GM12878 (cell line): ENCODE results near the gene MTA3. TPM values are rescaled to one million over a fixed set of nuclear protein-coding genes. Genes with fewer than 3 reads are reported as not detected.

Source experiments
- BACH1 ChIP-seq: fragments of 450-650 bp; IDR thresholded peaks from 2 replicates; pipeline ENCODE4 v1.6.1; 2017; ENCODE audit warnings: mild to moderate bottlenecking, borderline replicate concordance
- BMI1 ChIP-seq: fragments of 450-650 bp; IDR thresholded peaks from 2 replicates; pipeline ENCODE4 v1.6.1; 2016; ENCODE audit warnings: mild to moderate bottlenecking, moderate library complexity, borderline replicate concordance
- CBX3 ChIP-seq: fragments of 200-600 bp; sonication (generic); IDR thresholded peaks from 2 replicates; pipeline ENCODE4 v1.6.1; 2016; ENCODE audit warnings: low read depth, borderline replicate concordance
- CHD4 ChIP-seq: fragments of 200-600 bp; sonication (generic); IDR thresholded peaks from 2 replicates; pipeline ENCODE4 v1.6.1; 2016; ENCODE audit warnings: mild to moderate bottlenecking
- E4F1 ChIP-seq: fragments of 450-650 bp; IDR thresholded peaks from 2 replicates; pipeline ENCODE4 v1.6.1; 2018; ENCODE audit warnings: borderline replicate concordance, mild to moderate bottlenecking; ENCODE audit not compliant: partially characterized antibody
- EP300 ChIP-seq, 2 experiments: fragments of 150-350 bp in 1 of 2; IDR thresholded peaks; 2 replicates each; pipeline ENCODE4 v1.6.1; 2011 to 2012; ENCODE audit warnings: low read depth in 2 of 2, low read length in 2 of 2, borderline replicate concordance in 1 of 2, improper control_type of control experiment in 1 of 2, inconsistent platforms in 1 of 2; ENCODE audit not compliant: control insufficient read depth in 1 of 2
- EZH2 ChIP-seq: IDR thresholded peaks from 2 replicates; pipeline ENCODE4 v1.6.1; 2012; ENCODE audit warnings: low read depth, mild to moderate bottlenecking, control low read depth, inconsistent platforms, low read length, borderline replicate concordance; ENCODE audit not compliant: control insufficient read depth
- HDAC2 ChIP-seq: fragments of 200-600 bp; sonication (generic); IDR thresholded peaks from 2 replicates; pipeline ENCODE4 v1.6.1; 2017
- IKZF1 ChIP-seq: fragments of 450-650 bp; conservative IDR thresholded peaks from 2 replicates; pipeline ENCODE4 v1.6.1; 2017; ENCODE audit warnings: antibody characterized with exemption, mild to moderate bottlenecking
- MYC ChIP-seq: IDR thresholded peaks from 2 replicates; pipeline ENCODE4 v1.6.1; 2011; ENCODE audit warnings: mild to moderate bottlenecking, low read length, moderate library complexity, inconsistent platforms; ENCODE audit not compliant: insufficient read depth, insufficient replicate concordance, insufficient read length, severe bottlenecking
- NR2C2 ChIP-seq: IDR thresholded peaks from 2 replicates; pipeline ENCODE4 v1.6.1; 2011; ENCODE audit warnings: borderline replicate concordance, low read depth; ENCODE audit not compliant: control insufficient read depth, insufficient read length
- POLR2A ChIP-seq: IDR thresholded peaks from 2 replicates; pipeline ENCODE4 v1.6.1; 2011; ENCODE audit warnings: low read depth, mild to moderate bottlenecking, low read length
- RAD21 ChIP-seq: IDR thresholded peaks from 2 replicates; pipeline ENCODE4 v1.6.1; 2011; ENCODE audit warnings: mild to moderate bottlenecking, low read depth, low read length, moderate library complexity; ENCODE audit not compliant: insufficient read depth
- RBBP5 ChIP-seq: fragments of 200-600 bp; sonication (generic); conservative IDR thresholded peaks from 2 replicates; pipeline ENCODE4 v1.6.1; 2016
- SMAD1 ChIP-seq: fragments of 450-650 bp; IDR thresholded peaks from 2 replicates; pipeline ENCODE4 v1.6.1; 2018; ENCODE audit warnings: mild to moderate bottlenecking, low read depth; ENCODE audit not compliant: partially characterized antibody
- SMC3 ChIP-seq: IDR thresholded peaks from 2 replicates; pipeline ENCODE4 v1.6.1; 2011; ENCODE audit warnings: low read length, improper control_type of control experiment, borderline replicate concordance
- SP1 ChIP-seq: IDR thresholded peaks from one replicate; pipeline ENCODE4 v1.6.1; 2011; ENCODE audit warnings: low read depth, low read length
- TARDBP ChIP-seq: IDR thresholded peaks from 2 replicates; pipeline ENCODE4 v1.6.1; 2016; ENCODE audit warnings: borderline replicate concordance
- TBL1XR1 ChIP-seq: IDR thresholded peaks from 2 replicates; pipeline ENCODE4 v1.6.1; 2012; ENCODE audit warnings: low read depth, low read length, improper control_type of control experiment
- TCF3 ChIP-seq: IDR thresholded peaks from 2 replicates; pipeline ENCODE4 v1.6.1; 2012; ENCODE audit warnings: low read depth, mild to moderate bottlenecking, low read length, borderline replicate concordance; ENCODE audit not compliant: insufficient read depth
- WRNIP1 ChIP-seq: IDR thresholded peaks from 2 replicates; pipeline ENCODE4 v1.6.1; 2011; ENCODE audit warnings: low read depth, low read length, improper control_type of control experiment, borderline replicate concordance
- ZNF274 ChIP-seq: IDR thresholded peaks from one replicate; pipeline ENCODE4 v1.8.0; 2011; ENCODE audit not compliant: insufficient read length, insufficient read depth
- ZNF622 ChIP-seq: fragments of 450-650 bp; IDR thresholded peaks from 2 replicates; pipeline ENCODE4 v1.6.1; 2017; ENCODE audit warnings: mild to moderate bottlenecking, inconsistent platforms
- polyA plus RNA-seq, 11 experiments: library from polyadenylated mRNA; depleted of rRNA in 4 of 11; unstranded in 6 of 11; stranded (reverse) in 5 of 11; fragments of >200 nt; fragmentation: Nextera tagmentation in 4 of 11; fragmentation: Illumina TruSeq in 1 of 11; extraction: Ambion mirVana in 4 of 11; extraction: Trizol in 1 of 11; gene quantifications; 1 replicate in 1 of 11; 2 replicates in 10 of 11; pipeline versions ENCODE4 v1.2.1 to v1.2.3, GENCODE V29; 2011 to 2016; ENCODE audit warnings: inconsistent platforms in 2 of 11, missing spikeins in 2 of 11, low read depth in 1 of 11
- total RNA-seq, 4 experiments: library from RNA; depleted of rRNA in 3 of 4; stranded (reverse); fragments of >200 nt in 3 of 4; fragmentation: Illumina TruSeq in 1 of 4; extraction: Trizol in 1 of 4; gene quantifications; 2 replicates each; pipeline versions ENCODE4 v1.2.1 to v1.2.3, GENCODE V29; 2013 to 2021
- TF ChIP-seq, protein P1 (sequence below): fragments of 150-350 bp; IDR thresholded peaks from 2 replicates; pipeline ENCODE4 v1.6.1; 2016; ENCODE audit warnings: low read depth, low read length
- TF ChIP-seq, protein P2 (sequence below): IDR thresholded peaks from 2 replicates; pipeline ENCODE4 v1.6.1; 2012; ENCODE audit warnings: low read length, inconsistent platforms

Gene MTA3
- total and polyA plus RNA-seq, 10 of the 15 experiments (the other 5 are each of a cell fraction or from before 2014, with no cell fraction given), result 17.6 to 45.5 (median 26.5) TPM

GRCh38 chr2:42792583-42793333 lies 224.3 kb downstream of the MTA3 start, which contains the start of gene HAAO (continued):
- no peak for TF ChIP-seq BMI1
- no peak for TF ChIP-seq NR2C2
- TF ChIP-seq CBX3, result no peak
- 0 out of 2 replicates have a peak, but pooled peaks have one; percentile 8 for TF ChIP-seq TCF3
- TF ChIP-seq BACH1, result peak; percentile 57; the same call in 1 of the 2 replicates
- TF ChIP-seq IKZF1, result peak; percentile 89
- no peak for TF ChIP-seq CHD4
- TF ChIP-seq EP300 (IDR thresholded peaks at IDR 0.05; ENCODE audit: borderline replicate concordance in 1 of 2, control insufficient read depth in 1 of 2, low read depth in 2 of 2, low read length in 2 of 2), result no peak
- TF ChIP-seq, protein P1, sequence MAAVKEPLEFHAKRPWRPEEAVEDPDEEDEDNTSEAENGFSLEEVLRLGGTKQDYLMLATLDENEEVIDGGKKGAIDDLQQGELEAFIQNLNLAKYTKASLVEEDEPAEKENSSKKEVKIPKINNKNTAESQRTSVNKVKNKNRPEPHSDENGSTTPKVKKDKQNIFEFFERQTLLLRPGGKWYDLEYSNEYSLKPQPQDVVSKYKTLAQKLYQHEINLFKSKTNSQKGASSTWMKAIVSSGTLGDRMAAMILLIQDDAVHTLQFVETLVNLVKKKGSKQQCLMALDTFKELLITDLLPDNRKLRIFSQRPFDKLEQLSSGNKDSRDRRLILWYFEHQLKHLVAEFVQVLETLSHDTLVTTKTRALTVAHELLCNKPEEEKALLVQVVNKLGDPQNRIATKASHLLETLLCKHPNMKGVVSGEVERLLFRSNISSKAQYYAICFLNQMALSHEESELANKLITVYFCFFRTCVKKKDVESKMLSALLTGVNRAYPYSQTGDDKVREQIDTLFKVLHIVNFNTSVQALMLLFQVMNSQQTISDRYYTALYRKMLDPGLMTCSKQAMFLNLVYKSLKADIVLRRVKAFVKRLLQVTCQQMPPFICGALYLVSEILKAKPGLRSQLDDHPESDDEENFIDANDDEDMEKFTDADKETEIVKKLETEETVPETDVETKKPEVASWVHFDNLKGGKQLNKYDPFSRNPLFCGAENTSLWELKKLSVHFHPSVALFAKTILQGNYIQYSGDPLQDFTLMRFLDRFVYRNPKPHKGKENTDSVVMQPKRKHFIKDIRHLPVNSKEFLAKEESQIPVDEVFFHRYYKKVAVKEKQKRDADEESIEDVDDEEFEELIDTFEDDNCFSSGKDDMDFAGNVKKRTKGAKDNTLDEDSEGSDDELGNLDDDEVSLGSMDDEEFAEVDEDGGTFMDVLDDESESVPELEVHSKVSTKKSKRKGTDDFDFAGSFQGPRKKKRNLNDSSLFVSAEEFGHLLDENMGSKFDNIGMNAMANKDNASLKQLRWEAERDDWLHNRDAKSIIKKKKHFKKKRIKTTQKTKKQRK, result no peak
- TF ChIP-seq MYC, result no peak
- peak; percentile 69 for TF ChIP-seq POLR2A
- TF ChIP-seq SMAD1, result no peak
- no peak for TF ChIP-seq ZNF622
- TF ChIP-seq E4F1, result no peak
- no peak for TF ChIP-seq HDAC2
- no peak for TF ChIP-seq RBBP5
- no peak for TF ChIP-seq WRNIP1
- no peak for TF ChIP-seq TBL1XR1
- no peak for TF ChIP-seq EZH2
- no peak for TF ChIP-seq SMC3
- TF ChIP-seq, protein P2, sequence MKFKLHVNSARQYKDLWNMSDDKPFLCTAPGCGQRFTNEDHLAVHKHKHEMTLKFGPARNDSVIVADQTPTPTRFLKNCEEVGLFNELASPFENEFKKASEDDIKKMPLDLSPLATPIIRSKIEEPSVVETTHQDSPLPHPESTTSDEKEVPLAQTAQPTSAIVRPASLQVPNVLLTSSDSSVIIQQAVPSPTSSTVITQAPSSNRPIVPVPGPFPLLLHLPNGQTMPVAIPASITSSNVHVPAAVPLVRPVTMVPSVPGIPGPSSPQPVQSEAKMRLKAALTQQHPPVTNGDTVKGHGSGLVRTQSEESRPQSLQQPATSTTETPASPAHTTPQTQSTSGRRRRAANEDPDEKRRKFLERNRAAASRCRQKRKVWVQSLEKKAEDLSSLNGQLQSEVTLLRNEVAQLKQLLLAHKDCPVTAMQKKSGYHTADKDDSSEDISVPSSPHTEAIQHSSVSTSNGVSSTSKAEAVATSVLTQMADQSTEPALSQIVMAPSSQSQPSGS, result no peak
- TF ChIP-seq RAD21, result no peak
- TF ChIP-seq SP1, result no peak
- no peak for TF ChIP-seq ZNF274
- no peak for TF ChIP-seq TARDBP
